GM10266 (cell line): ENCODE data around the gene DCAF7.

ENCODE experiments used
- DNase-seq: peaks from one replicate; pipeline ENCODE4 v3.0.0; 2012; ENCODE audit errors: extremely low spot score
- TF ChIP-seq, protein P1 (sequence below): IDR thresholded peaks from 2 replicates; pipeline ENCODE4 v1.5.1; 2012; ENCODE audit warnings: mild to moderate bottlenecking, low read depth; ENCODE audit not compliant: control insufficient read depth, insufficient read depth; ENCODE audit errors: missing control alignments

DCAF7 gene

DNA sequence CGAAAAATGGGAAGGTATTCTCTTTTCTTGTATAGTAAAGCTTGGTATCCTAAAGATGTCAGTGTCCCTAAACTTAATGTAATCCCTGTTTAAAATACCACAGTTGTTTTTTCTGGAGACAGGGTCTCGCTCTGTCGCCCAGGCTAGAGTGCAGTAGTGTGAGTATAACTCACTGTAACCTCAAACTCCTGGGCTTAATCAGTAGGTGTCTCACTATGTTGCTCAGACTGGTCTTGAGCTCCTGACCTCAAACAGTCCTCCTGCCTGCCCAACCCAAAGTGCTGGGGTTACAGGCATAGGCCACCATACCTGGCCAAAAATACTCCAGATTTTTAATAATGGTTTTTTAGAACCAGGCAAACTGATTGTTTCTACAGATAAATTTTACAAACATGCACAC, 8.2 kb downstream of the DCAF7 start:
- TF ChIP-seq, protein P1, sequence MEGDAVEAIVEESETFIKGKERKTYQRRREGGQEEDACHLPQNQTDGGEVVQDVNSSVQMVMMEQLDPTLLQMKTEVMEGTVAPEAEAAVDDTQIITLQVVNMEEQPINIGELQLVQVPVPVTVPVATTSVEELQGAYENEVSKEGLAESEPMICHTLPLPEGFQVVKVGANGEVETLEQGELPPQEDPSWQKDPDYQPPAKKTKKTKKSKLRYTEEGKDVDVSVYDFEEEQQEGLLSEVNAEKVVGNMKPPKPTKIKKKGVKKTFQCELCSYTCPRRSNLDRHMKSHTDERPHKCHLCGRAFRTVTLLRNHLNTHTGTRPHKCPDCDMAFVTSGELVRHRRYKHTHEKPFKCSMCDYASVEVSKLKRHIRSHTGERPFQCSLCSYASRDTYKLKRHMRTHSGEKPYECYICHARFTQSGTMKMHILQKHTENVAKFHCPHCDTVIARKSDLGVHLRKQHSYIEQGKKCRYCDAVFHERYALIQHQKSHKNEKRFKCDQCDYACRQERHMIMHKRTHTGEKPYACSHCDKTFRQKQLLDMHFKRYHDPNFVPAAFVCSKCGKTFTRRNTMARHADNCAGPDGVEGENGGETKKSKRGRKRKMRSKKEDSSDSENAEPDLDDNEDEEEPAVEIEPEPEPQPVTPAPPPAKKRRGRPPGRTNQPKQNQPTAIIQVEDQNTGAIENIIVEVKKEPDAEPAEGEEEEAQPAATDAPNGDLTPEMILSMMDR, result no peak
- DNase-seq, result no peak

DNA sequence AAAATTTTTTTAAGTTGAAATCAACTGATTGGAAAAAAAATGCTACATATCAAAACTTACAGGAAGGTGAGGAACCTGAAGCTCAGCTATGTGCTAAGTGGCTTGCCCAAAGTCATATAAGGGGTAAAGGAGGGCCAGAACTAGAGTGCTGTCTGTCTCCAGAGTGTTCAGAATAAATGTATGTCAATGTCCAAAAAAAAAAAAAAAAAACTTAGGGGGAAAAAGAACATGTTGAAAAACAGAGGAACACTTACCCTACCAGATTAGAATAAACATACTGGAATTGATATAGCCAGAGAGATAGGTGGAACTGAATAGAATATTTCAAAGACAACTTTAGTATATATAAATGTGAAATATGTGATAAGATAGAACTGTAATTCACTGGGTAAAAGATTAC, 11.5 kb downstream of the DCAF7 start:
- TF ChIP-seq, protein P1, result no peak
- no peak for DNase-seq

DNA sequence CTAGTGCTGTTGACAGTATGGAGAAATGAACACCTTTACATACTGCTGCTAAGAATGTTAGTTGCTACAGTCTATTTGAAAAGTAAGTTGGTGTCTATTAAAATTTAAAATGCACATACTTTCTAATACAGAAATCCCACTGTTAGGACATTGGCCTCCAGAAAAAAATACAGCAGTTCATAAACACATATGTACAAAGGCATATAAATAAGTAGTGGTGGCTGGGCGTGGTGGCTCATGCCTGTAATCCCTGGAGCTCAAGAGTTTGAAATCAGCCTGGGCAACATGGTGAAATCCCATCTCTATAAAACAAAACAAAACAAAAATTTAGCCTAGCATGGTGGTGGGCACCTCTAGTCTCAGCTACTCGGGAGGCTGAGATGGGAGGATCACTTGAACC, 13.1 kb downstream of the DCAF7 start:
- TF ChIP-seq, protein P1, result no peak
- DNase-seq, result no peak

DNA sequence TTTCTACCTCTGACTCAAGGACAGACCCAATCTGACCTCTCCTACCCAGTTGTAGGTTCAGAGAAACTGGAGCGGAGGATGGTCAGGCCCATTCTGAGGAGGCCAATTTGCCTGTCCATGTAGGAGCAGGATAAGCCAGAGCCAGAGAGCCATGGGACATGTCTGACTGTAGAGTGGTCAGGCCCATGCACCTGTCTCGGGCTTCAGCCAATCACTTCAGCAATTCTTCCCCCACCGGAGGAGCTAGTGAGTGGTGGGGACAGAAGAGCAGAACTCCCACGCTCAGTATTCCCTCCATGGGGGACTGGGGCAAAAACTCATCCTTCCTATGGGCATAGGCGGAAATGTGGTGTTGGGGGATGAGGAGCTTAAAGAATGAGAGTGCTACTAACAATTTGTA, 14.3 kb downstream of the DCAF7 start:
- TF ChIP-seq, protein P1, result no peak
- DNase-seq, result no peak

DNA sequence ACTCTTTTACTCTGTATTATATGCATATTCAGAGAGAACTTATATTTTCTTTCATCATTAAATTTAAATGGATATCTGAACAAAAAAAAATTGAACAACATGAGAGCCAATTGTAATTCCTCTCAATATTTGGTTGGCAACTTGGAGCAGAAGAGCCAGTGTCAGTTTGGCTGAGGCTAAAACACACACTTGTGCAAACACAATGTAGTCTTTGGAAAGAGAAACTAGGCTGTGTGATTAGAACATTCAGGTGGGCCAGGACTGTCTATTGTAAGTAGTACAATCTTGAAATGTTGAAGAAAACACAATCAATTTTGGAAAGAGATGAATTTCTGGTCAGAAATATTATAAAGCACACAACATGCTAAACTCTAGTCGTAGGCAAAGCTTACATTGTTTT, 17.0 kb downstream of the DCAF7 start:
- TF ChIP-seq, protein P1, result no peak
- DNase-seq, result no peak

DNA sequence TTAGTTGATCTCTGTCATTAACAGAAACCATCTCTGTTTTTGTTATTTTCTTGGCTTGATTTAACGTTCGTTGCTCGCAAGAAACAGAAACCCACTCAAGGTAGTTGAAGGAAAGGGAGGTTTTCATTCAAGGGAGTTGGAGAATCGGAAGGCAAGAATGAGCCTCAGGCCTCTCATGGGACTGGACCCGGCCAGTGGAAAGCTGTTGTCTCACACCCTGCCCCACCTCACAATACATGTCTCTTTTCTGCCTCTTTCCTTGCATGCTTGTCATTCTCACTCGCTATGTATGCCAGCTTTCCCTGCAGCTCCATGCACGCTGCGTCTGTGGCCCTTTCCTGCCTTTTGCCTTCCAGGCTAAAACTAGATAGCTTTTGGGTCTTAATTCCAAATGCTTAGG, 18.3 kb downstream of the DCAF7 start:
- TF ChIP-seq, protein P1, result no peak
- no peak for DNase-seq

DNA sequence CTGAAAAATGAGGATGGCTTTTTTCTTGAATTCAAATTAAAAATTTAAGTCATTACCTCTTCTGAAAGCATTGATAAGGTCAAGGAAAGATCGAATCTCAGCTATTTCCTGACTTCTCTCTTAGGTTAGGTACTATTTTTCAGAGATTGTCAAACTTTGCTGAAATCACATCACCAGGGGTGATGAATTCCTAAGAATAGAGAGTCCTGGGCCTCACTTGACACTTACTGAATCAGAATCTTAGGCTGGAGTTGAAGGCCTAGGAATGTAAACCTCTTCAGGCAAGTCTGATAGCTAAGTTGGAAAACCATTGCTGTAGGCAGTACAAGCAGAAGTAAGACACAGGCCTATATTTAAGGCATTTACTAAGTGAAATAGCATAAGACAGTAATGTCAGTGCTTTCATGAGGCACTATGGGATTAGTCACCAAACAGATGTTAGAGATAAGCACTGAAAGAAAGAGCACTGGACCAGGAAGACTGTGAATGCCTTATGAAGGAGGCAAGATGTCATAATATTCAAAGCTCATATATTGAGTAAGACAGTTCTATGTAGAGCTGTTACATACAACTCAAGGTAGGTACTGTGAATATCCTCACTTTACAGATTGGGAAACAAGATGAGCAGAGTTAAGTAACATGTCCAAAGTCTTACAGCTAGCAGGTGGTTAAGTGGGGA, 21.5 kb downstream of the DCAF7 start:
- no peak for DNase-seq
- TF ChIP-seq, protein P1, result no peak
